Spleen (tissue), 7 donors: ENCODE measurements around the gene LRCH1.

Experiments used
- CTCF ChIP-seq, 11 experiments: fragments of 200-600 bp in 7 of 11; fragments of 450-650 bp in 4 of 11; sonication (generic) in 4 of 11; IDR thresholded peaks in 8 of 11; conservative IDR thresholded peaks in 3 of 11; 1 replicate in 7 of 11; 2 replicates in 4 of 11; pipeline versions ENCODE4 v1.4.0 to v1.8.0; 2016 to 2021; ENCODE audit warnings: antibody characterized with exemption in 11 of 11, inconsistent platforms in 4 of 11, mild to moderate bottlenecking in 1 of 11
- POLR2AphosphoS5 ChIP-seq, 3 donors: sonication (generic); formaldehyde crosslinking; IDR thresholded peaks; one replicate each; pipeline ENCODE4 v1.5.1; 2017; ENCODE audit warnings: antibody characterized with exemption in 3 of 3
- donor health status: DM: no; HTN: no; CAD: no; lungs with moderate emphysema.
- donor health status: DM: no; HTN: no; CAD: no.
- donor health status: DM: no; HTN: no; CAD: no.

- TF ChIP-seq CTCF (IDR thresholded peaks at IDR 0.05 in 8 of 11, conservative IDR thresholded peaks at IDR 0.05 in 3 of 11), result no peak
- no peak for TF ChIP-seq POLR2AphosphoS5 (IDR thresholded peaks at IDR 0.05)
These were observed 18.0 kb upstream of the LRCH1 start for GRCh38 chr13:46535002-46535401.
